HepG2 (cell line): ENCODE measurements around the gene ABCG1. TPM values are rescaled to one million over a fixed set of nuclear protein-coding genes. Genes with fewer than 3 reads are reported as not detected.

Source experiments
- CHCHD3 ChIP-seq: sonication (generic); formaldehyde crosslinking; IDR thresholded peaks from 2 replicates; pipeline ENCODE4 v1.8.0; 2022; ENCODE audit warnings: mild to moderate bottlenecking, missing genetic modification reagents, moderate library complexity
- GATAD2A ChIP-seq: IDR thresholded peaks from 2 replicates; pipeline ENCODE4 v1.6.1; 2016
- HNF4A ChIP-seq: sonication (generic); formaldehyde crosslinking; IDR thresholded peaks from 2 replicates; pipeline ENCODE4 v1.4.0; 2020; ENCODE audit warnings: missing genetic modification reagents
- HOXA3 ChIP-seq: sonication (generic); formaldehyde crosslinking; IDR thresholded peaks from 2 replicates; pipeline ENCODE4 v1.5.0; 2020; ENCODE audit warnings: missing genetic modification reagents
- MAX ChIP-seq: IDR thresholded peaks from 2 replicates; pipeline ENCODE4 v1.6.1; 2012; ENCODE audit warnings: inconsistent platforms
- MED1 ChIP-seq: sonication (generic); formaldehyde crosslinking; IDR thresholded peaks from 2 replicates; pipeline ENCODE4 v1.4.0; 2020; ENCODE audit warnings: missing genetic modification reagents
- NFAT5 ChIP-seq: sonication (generic); formaldehyde crosslinking; IDR thresholded peaks from 2 replicates; pipeline ENCODE4 v1.4.0; 2020; ENCODE audit warnings: missing genetic modification reagents
- NFKB2 ChIP-seq: sonication (generic); formaldehyde crosslinking; IDR thresholded peaks from 2 replicates; pipeline ENCODE4 v1.4.0; 2020; ENCODE audit warnings: missing genetic modification reagents, borderline replicate concordance
- ONECUT2 ChIP-seq: sonication (generic); formaldehyde crosslinking; IDR thresholded peaks from 2 replicates; pipeline ENCODE4 v1.4.0; 2020; ENCODE audit warnings: missing genetic modification reagents
- PAF1 ChIP-seq: IDR thresholded peaks from 2 replicates; pipeline ENCODE4 v1.6.1; 2016; ENCODE audit warnings: missing genetic modification reagents, missing compliant biosample characterization
- RARA ChIP-seq: IDR thresholded peaks from 2 replicates; pipeline ENCODE4 v1.6.1; 2016; ENCODE audit warnings: missing genetic modification reagents, missing compliant biosample characterization
- RELA ChIP-seq: sonication (generic); formaldehyde crosslinking; IDR thresholded peaks from 2 replicates; pipeline ENCODE4 v1.4.0; 2020; ENCODE audit warnings: missing genetic modification reagents
- SPEN ChIP-seq: sonication (generic); formaldehyde crosslinking; IDR thresholded peaks from 2 replicates; pipeline ENCODE4 v1.5.1; 2020; ENCODE audit warnings: low read depth, mild to moderate bottlenecking, missing genetic modification reagents
- TCF12 ChIP-seq, 2 experiments: fragments of 450-650 bp in 1 of 2; sonication (generic) in 1 of 2; formaldehyde crosslinking in 1 of 2; IDR thresholded peaks; 2 replicates each; pipeline versions ENCODE4 v1.6.1 to v1.8.0; 2017 to 2022; ENCODE audit warnings: antibody characterized with exemption in 1 of 2, mild to moderate bottlenecking in 1 of 2, missing genetic modification reagents in 1 of 2, moderate library complexity in 1 of 2
- YY1 ChIP-seq: IDR thresholded peaks from 2 replicates; pipeline ENCODE4 v1.6.1; 2011; ENCODE audit warnings: low read length, low read depth, moderate library complexity, mild to moderate bottlenecking; ENCODE audit not compliant: insufficient read depth, insufficient replicate concordance
- ZBTB46 ChIP-seq: sonication (generic); formaldehyde crosslinking; IDR thresholded peaks from 2 replicates; pipeline ENCODE4 v1.4.0; 2020; ENCODE audit warnings: mild to moderate bottlenecking, missing genetic modification reagents, borderline replicate concordance
- ZFP91 ChIP-seq: sonication (generic); formaldehyde crosslinking; IDR thresholded peaks from 2 replicates; pipeline ENCODE4 v1.9.0; 2022; ENCODE audit warnings: missing genetic modification reagents, mild to moderate bottlenecking, borderline replicate concordance
- ZNF331 ChIP-seq: sonication (generic); formaldehyde crosslinking; IDR thresholded peaks from 2 replicates; pipeline ENCODE4 v1.4.0; 2020; ENCODE audit warnings: missing genetic modification reagents
- ZNF432 ChIP-seq: sonication (generic); formaldehyde crosslinking; IDR thresholded peaks from 2 replicates; pipeline ENCODE4 v1.5.0; 2020; ENCODE audit warnings: missing genetic modification reagents, mild to moderate bottlenecking, borderline replicate concordance
- ZNF816 ChIP-seq: sonication (generic); formaldehyde crosslinking; IDR thresholded peaks from 2 replicates; pipeline ENCODE4 v1.8.0; 2022; ENCODE audit warnings: missing genetic modification reagents, mild to moderate bottlenecking, borderline replicate concordance
- ZNF891 ChIP-seq: sonication (generic); formaldehyde crosslinking; IDR thresholded peaks from 2 replicates; pipeline ENCODE4 v1.5.0; 2020; ENCODE audit warnings: mild to moderate bottlenecking, missing genetic modification reagents
- ZZZ3 ChIP-seq: sonication (generic); formaldehyde crosslinking; IDR thresholded peaks from 2 replicates; pipeline ENCODE4 v1.4.0; 2020; ENCODE audit warnings: missing genetic modification reagents, mild to moderate bottlenecking, borderline replicate concordance
- polyA plus RNA-seq, 8 experiments: library from polyadenylated mRNA; depleted of rRNA in 3 of 8; stranded (reverse) in 7 of 8; unstranded in 1 of 8; fragments of >200 nt; fragmentation: Illumina TruSeq in 4 of 8; extraction: Trizol in 4 of 8; gene quantifications; 2 replicates each; pipeline versions ENCODE4 v1.2.1 to v1.2.3, GENCODE V29; 2011 to 2016; ENCODE audit warnings: low read depth in 4 of 8, missing spikeins in 1 of 8, mixed read lengths in 1 of 8; ENCODE audit not compliant: insufficient read depth in 1 of 8
- total RNA-seq, 5 experiments: library from RNA; depleted of rRNA; stranded (reverse); fragments of >200 nt; fragmentation: Illumina TruSeq; extraction: Trizol; gene quantifications; 2 replicates each; pipeline ENCODE4 v1.2.3, GENCODE V29; 2016; ENCODE audit warnings: low read depth in 1 of 5

ABCG1 gene
- total and polyA plus RNA-seq, 2 of the 13 experiments (the other 11 are each of a cell fraction or from before 2014, with no cell fraction given) = 0.04 TPM; not detected in 1

- peak; percentile 42; the same call in 1 of the 2 replicates for TF ChIP-seq SPEN (CRISPR knock-in tag)
- TF ChIP-seq ONECUT2 = no peak
- 0 out of 2 replicates have a peak, but pooled peaks have one; percentile 33 for TF ChIP-seq RARA (CRISPR knock-in tag)
- TF ChIP-seq HNF4A (CRISPR knock-in tag) = peak; percentile 32; the same call in 1 of the 2 replicates
- 0 out of 2 replicates have a peak, but pooled peaks have one; percentile 30 for TF ChIP-seq ZNF891 (CRISPR knock-in tag)
- no peak for TF ChIP-seq CHCHD3
- peak; percentile 60 for TF ChIP-seq MAX
- TF ChIP-seq MED1 (CRISPR knock-in tag) = peak; percentile 41; the same call in 1 of the 2 replicates
- peak; percentile 62 for TF ChIP-seq YY1
- no peak for TF ChIP-seq NFAT5 (CRISPR knock-in tag)
- TF ChIP-seq GATAD2A (CRISPR knock-in tag) = 0 out of 2 replicates have a peak, but pooled peaks have one; percentile 22
- no peak for TF ChIP-seq PAF1
- no peak for TF ChIP-seq ZNF816
- TF ChIP-seq ZZZ3 (CRISPR knock-in tag) = no peak
- TF ChIP-seq ZBTB46 (CRISPR knock-in tag) = no peak
- TF ChIP-seq HOXA3 (CRISPR knock-in tag) = peak; percentile 63
- peak; percentile 70 for TF ChIP-seq ZNF331 (CRISPR knock-in tag)
- TF ChIP-seq ZFP91 (CRISPR knock-in tag) = peak; percentile 31; the same call in 1 of the 2 replicates
- TF ChIP-seq ZNF432 (CRISPR knock-in tag) = no peak
- no peak for TF ChIP-seq RELA
- no peak for TF ChIP-seq TCF12 (IDR thresholded peaks at IDR 0.05)
- peak; percentile 90; the same call in 1 of the 2 replicates for TF ChIP-seq TCF12 (CRISPR knock-in tag; IDR thresholded peaks at IDR 0.05)
- TF ChIP-seq NFKB2 (CRISPR knock-in tag) = peak; percentile 80; the same call in 1 of the 2 replicates
Measured at GRCh38 chr21:42315296-42315891, 96.5 kb downstream of the ABCG1 start, which contains the start of gene TFF3 (continued).
